ENCODE data around the gene LONP1. TPM values are rescaled to one million over a fixed set of nuclear protein-coding genes. Genes with fewer than 3 reads are reported as not detected.
"Not testable (repeated sequence)": the region's sequence is repeated elsewhere in the genome, so short reads cannot be mapped to it uniquely, and the experiment has no call there.

Gene LONP1
- total and polyA plus RNA-seq, 2 experiments from 2014 or later: 110 to 151 TPM

- H3K36me3 ChIP-seq: peaks cover 32% of the 10 kb centered on the region
- no peak for DNase-seq (ENCODE audit: low read depth in 1 of 2, low spot score in 1 of 2)
Observed at GRCh38 chr19:5691822-5692722, 27.9 kb downstream of the LONP1 start.

GRCh38 chr19:5690955-5691821 is 28.8 kb downstream of the LONP1 start:
- H3K4me1 ChIP-seq (ENCODE audit: low read depth): no peaks in the 10 kb centered on the region
- peaks cover 29% of the 10 kb centered on the region for H3K36me3 ChIP-seq
- no peak for TF ChIP-seq CTCF (IDR thresholded peaks at IDR 0.05; ENCODE audit: low read depth, low read length)
- peak in 1 of 2 donors; percentile 73 for DNase-seq (ENCODE audit: low read depth in 1 of 2, low spot score in 1 of 2)
- H3K4me3 ChIP-seq: peak overlapping the region; percentile 69
- no peaks in the 10 kb centered on the region for H3K27me3 ChIP-seq
- peak overlapping the region; percentile 90 for H3K27ac ChIP-seq
- H3K9me3 ChIP-seq (ENCODE audit: low read depth): no peaks in the 10 kb centered on the region

More at GRCh38 chr19:5691822-5692722, 27.9 kb downstream of the LONP1 start:
- TF ChIP-seq CTCF (IDR thresholded peaks at IDR 0.05; ENCODE audit: low read depth, low read length): no peak
- no peaks in the 10 kb centered on the region for H3K27me3 ChIP-seq
- no peaks in the 10 kb centered on the region for H3K9me3 ChIP-seq (ENCODE audit: low read depth)
- H3K4me1 ChIP-seq (ENCODE audit: low read depth): no peaks in the 10 kb centered on the region
- peak overlapping the region; percentile 69 for H3K4me3 ChIP-seq
- peak overlapping the region; percentile 90 for H3K27ac ChIP-seq

GRCh38 chr19:5690125-5690954 is 29.6 kb downstream of the LONP1 start, which contains the start of gene RPL36:
RPL36 (plus strand) TSS chr19:5690295; CDS start chr19:5690508, 213 bp downstream.
- peak within 1 kb of the TSS; percentile 69 for H3K4me3 ChIP-seq
- peak; percentile 98 for DNase-seq (ENCODE audit: low read depth in 1 of 2, low spot score in 1 of 2)
- no peaks in the 10 kb centered on the region for H3K4me1 ChIP-seq (ENCODE audit: low read depth)
- H3K27me3 ChIP-seq: no peaks in the 10 kb centered on the region
- H3K27ac ChIP-seq: peak within 1 kb of the TSS; percentile 90
- peaks cover 26% of the 10 kb centered on the region for H3K36me3 ChIP-seq
- TF ChIP-seq CTCF (IDR thresholded peaks at IDR 0.05; ENCODE audit: low read depth, low read length): peak; percentile 94
- H3K9me3 ChIP-seq (ENCODE audit: low read depth): no peaks in the 10 kb centered on the region

- H3K9me3 ChIP-seq (ENCODE audit: low read depth); H3K4me1 ChIP-seq (ENCODE audit: low read depth); H3K27ac ChIP-seq; H3K4me3 ChIP-seq; H3K27me3 ChIP-seq; DNase-seq (ENCODE audit: low read depth in 1 of 2, low spot score in 1 of 2): not testable (repeated sequence)
- peaks cover 20% of the 10 kb centered on the region for H3K36me3 ChIP-seq
Observed at GRCh38 chr19:5688262-5688881, 31.6 kb downstream of the LONP1 start.

- peaks cover 12% of the 10 kb centered on the region for H3K36me3 ChIP-seq
- H3K4me3 ChIP-seq: no peak overlapping the region
- no peaks in the 10 kb centered on the region for H3K9me3 ChIP-seq (ENCODE audit: low read depth)
- no peak overlapping the region for H3K27ac ChIP-seq
- H3K27me3 ChIP-seq: no peaks in the 10 kb centered on the region
- no peaks in the 10 kb centered on the region for H3K4me1 ChIP-seq (ENCODE audit: low read depth)
- DNase-seq (ENCODE audit: low read depth in 1 of 2, low spot score in 1 of 2): no peak
- TF ChIP-seq CTCF (IDR thresholded peaks at IDR 0.05; ENCODE audit: low read depth, low read length): no peak
Observed at GRCh38 chr19:5687360-5688198, 32.4 kb downstream of the LONP1 start.
